A549 (cell line): ENCODE data around the gene P4HA1. TPM values are rescaled to one million over a fixed set of nuclear protein-coding genes. Genes with fewer than 3 reads are reported as not detected.
A peak's percentile ranks its signal among the peaks of the same experiment; 100 is the strongest.

Source experiments
- ATAC-seq, 2 experiments: fragments of 200-7000 bp in 1 of 2; fragments of >200 bp in 1 of 2; cut with Nextera tagmentation in 1 of 2; cut with Tn5 transposase in 1 of 2; 3 replicates each; pipeline versions ENCODE4 v1.8.0 to v1.9.1; 2018 to 2020; ENCODE audit warnings: mild to moderate bottlenecking in 1 of 2, moderate library complexity in 1 of 2
- CTCF ChIA-PET: fragments of 300-600 bp; sonication (Branson Sonifier 250); formaldehyde crosslinking; extraction: SDS; loops from one replicate; lab custom pipeline; 2021; ENCODE audit warnings: antibody characterized with exemption, inconsistent platforms; lab: Yijun Ruan, JAX
- POLR2A ChIA-PET: fragments of 350-600 bp; formaldehyde crosslinking; extraction: SDS; loops from one replicate; lab custom pipeline; 2021; ENCODE audit warnings: antibody characterized with exemption, inconsistent platforms; lab: Yijun Ruan, JAX
- DNase-seq, 2 experiments: peaks; one replicate each; pipeline versions ENCODE4 v3.0.0 to v3.0.0-alpha.2; 2011 to 2016; ENCODE audit warnings: low read depth in 1 of 2, low spot score in 1 of 2
- FAIRE-seq: peaks from 2 replicates; lab custom pipeline; 2011; peaks lifted over from hg19 to GRCh38; lab: Jason Lieb, UNC
- H3K27ac ChIP-seq, 2 experiments: fragments of >200 bp; sonication (Bioruptor Twin); formaldehyde crosslinking; 3 replicates each; pipeline ENCODE4 v1.5.1; 2016 to 2017
- H3K4me1 ChIP-seq: fragments of >200 bp; sonication (Bioruptor Twin); formaldehyde crosslinking; 3 replicates; pipeline ENCODE4 v1.6.1; 2016
- H3K4me2 ChIP-seq: fragments of >200 bp; sonication (Bioruptor Twin); formaldehyde crosslinking; 3 replicates; pipeline ENCODE4 v1.6.1; 2016
- H3K4me3 ChIP-seq: fragments of >200 bp; sonication (Bioruptor Twin); formaldehyde crosslinking; 3 replicates; pipeline ENCODE4 v1.5.1; 2016
- H3K9me3 ChIP-seq: fragments of >200 bp; sonication (Bioruptor Twin); formaldehyde crosslinking; 3 replicates; pipeline ENCODE4 v1.6.1; 2016
- BHLHE40 ChIP-seq: IDR thresholded peaks from 2 replicates; pipeline ENCODE4 v1.6.1; 2012; ENCODE audit warnings: low read depth, low read length, inconsistent platforms
- CHD4 ChIP-seq: fragments of 200-600 bp; sonication (generic); IDR thresholded peaks from 2 replicates; pipeline ENCODE4 v1.6.1; 2016; ENCODE audit warnings: antibody characterized with exemption, mild to moderate bottlenecking, borderline replicate concordance
- CTCF ChIP-seq: fragments of >200 bp; sonication (Bioruptor Twin); formaldehyde crosslinking; IDR thresholded peaks from 3 replicates; pipeline ENCODE4 v1.5.1; 2016
- E2F6 ChIP-seq: IDR thresholded peaks from 2 replicates; pipeline ENCODE4 v1.6.1; 2012; ENCODE audit warnings: low read depth, borderline replicate concordance
- EHMT2 ChIP-seq: fragments of 200-600 bp; sonication (generic); IDR thresholded peaks from 2 replicates; pipeline ENCODE4 v1.6.1; 2016; ENCODE audit warnings: antibody characterized with exemption, low read depth, mild to moderate bottlenecking, moderate library complexity
- EP300 ChIP-seq, 2 experiments: fragments of >200 bp; sonication (Bioruptor Twin); formaldehyde crosslinking; IDR thresholded peaks; 2 replicates in 1 of 2; 3 replicates in 1 of 2; pipeline ENCODE4 v1.6.1; 2016 to 2017
- FOSB ChIP-seq: fragments of 250-450 bp; sonication (Bioruptor Pico); IDR thresholded peaks from 2 replicates; pipeline ENCODE4 v1.5.0; 2020; ENCODE audit warnings: mild to moderate bottlenecking, moderate library complexity
- FOXS1 ChIP-seq: fragments of 250-450 bp; sonication (Bioruptor Pico); IDR thresholded peaks from 2 replicates; pipeline ENCODE4 v1.5.0; 2020; ENCODE audit warnings: mild to moderate bottlenecking, moderate library complexity
- HEYL ChIP-seq: fragments of 250-450 bp; sonication (Bioruptor Pico); IDR thresholded peaks from 2 replicates; pipeline ENCODE4 v1.8.0; 2021; ENCODE audit warnings: mild to moderate bottlenecking, moderate library complexity
- HOXB5 ChIP-seq: fragments of 250-450 bp; sonication (Bioruptor Pico); IDR thresholded peaks from 2 replicates; pipeline ENCODE4 v1.5.0; 2020; ENCODE audit warnings: mild to moderate bottlenecking, moderate library complexity
- MAFK ChIP-seq: fragments of 450-650 bp; IDR thresholded peaks from 2 replicates; pipeline ENCODE4 v1.6.1; 2014; ENCODE audit not compliant: partially characterized antibody
- MYC ChIP-seq: IDR thresholded peaks from 2 replicates; pipeline ENCODE4 v1.6.1; 2012; ENCODE audit warnings: mild to moderate bottlenecking, inconsistent platforms, low read length, improper control_type of control experiment, borderline replicate concordance
- PHF8 ChIP-seq: fragments of 200-600 bp; sonication (generic); IDR thresholded peaks from 2 replicates; pipeline ENCODE4 v1.6.1; 2016; ENCODE audit warnings: low read depth, mild to moderate bottlenecking, antibody characterized with exemption, moderate library complexity, borderline replicate concordance
- RAD21 ChIP-seq, 2 experiments: fragments of >200 bp in 1 of 2; sonication (Bioruptor Twin) in 1 of 2; formaldehyde crosslinking in 1 of 2; IDR thresholded peaks in 1 of 2; conservative IDR thresholded peaks in 1 of 2; 2 replicates in 1 of 2; 3 replicates in 1 of 2; pipeline ENCODE4 v1.6.1; 2012 to 2018; ENCODE audit warnings: inconsistent platforms in 1 of 2
- SMC3 ChIP-seq: fragments of >200 bp; sonication (Bioruptor Twin); formaldehyde crosslinking; IDR thresholded peaks from 3 replicates; pipeline ENCODE4 v1.6.1; 2018; ENCODE audit warnings: inconsistent platforms
- TP53 ChIP-seq: fragments of 250-450 bp; sonication (Bioruptor Pico); IDR thresholded peaks from 2 replicates; pipeline ENCODE4 v1.5.0; 2021; ENCODE audit warnings: mild to moderate bottlenecking, moderate library complexity
- ZC3H11A ChIP-seq: fragments of 450-650 bp; IDR thresholded peaks from 2 replicates; pipeline ENCODE4 v1.6.1; 2014; ENCODE audit warnings: antibody characterized with exemption, mild to moderate bottlenecking
- WGBS: methylation state at CpG from one replicate; pipeline ENCODE4 v1.1.6; 2017; ENCODE audit errors: missing lambda C conversion rate; 5-methylcytosine and 5-hydroxymethylcytosine counted together
- polyA plus RNA-seq, 4 experiments: library from polyadenylated mRNA; depleted of rRNA in 3 of 4; stranded (reverse); fragments of >200 nt; fragmentation: RNase III in 1 of 4; extraction: RNeasy Plus Mini Kit Qiagen cat#74134 plus additional on column Dnase treatment in 1 of 4; gene quantifications; 2 replicates in 3 of 4; 3 replicates in 1 of 4; pipeline ENCODE4 v1.2.3, GENCODE V29; 2011 to 2017
- TF ChIP-seq, protein P1 (sequence below): fragments of 200-600 bp; sonication (generic); IDR thresholded peaks from 2 replicates; pipeline ENCODE4 v1.6.1; 2016; ENCODE audit warnings: antibody characterized with exemption, mild to moderate bottlenecking, moderate library complexity
- TF ChIP-seq, protein P2 (sequence below): fragments of 150-350 bp; IDR thresholded peaks from 2 replicates; pipeline ENCODE4 v1.6.1; 2014; ENCODE audit warnings: low read depth, mild to moderate bottlenecking, low read length
- TF ChIP-seq, protein P3 (sequence below): fragments of 250-450 bp; sonication (Bioruptor Pico); IDR thresholded peaks from 2 replicates; pipeline ENCODE4 v1.5.0; 2021; ENCODE audit warnings: mild to moderate bottlenecking, moderate library complexity, borderline replicate concordance

Gene P4HA1
- polyA plus RNA-seq, 2 of the 4 experiments (the other 2 are of a cell fraction), result 23.7 to 49.0 TPM

- FAIRE-seq (no peak), ATAC-seq (peak; percentile 74 to 86; a peak in 5 of 6 replicates), DNase-seq (peak; percentile 47 to 50)
- Histone ChIP-seq H3K4me1 (no peaks in the 10 kb centered on the region), H3K27ac (no peak overlapping the region), H3K9me3 (no peaks in the 10 kb centered on the region), H3K4me3 (no peak overlapping the region), H3K4me2 (no peak overlapping the region)
- 18% methylated on average over 5 of the region's 5 CpGs for WGBS
- peak; percentile 44; the same call in 1 of the 3 replicates for TF ChIP-seq SMC3
- TF ChIP-seq CTCF, result peak; percentile 76
- 0 out of 2 replicates have a peak, but pooled peaks have one; percentile 29 for TF ChIP-seq HOXB5 (CRISPR knock-in tag)
- peak; percentile 70 to 75 for TF ChIP-seq RAD21 (conservative IDR thresholded peaks at IDR 0.05 in 1 of 2, IDR thresholded peaks at IDR 0.05 in 1 of 2)
- TF ChIP-seq HEYL (CRISPR knock-in tag), result no peak
- CTCF ChIA-PET, result interaction anchor here (0.5 to 2.4 kb wide), 27 partner anchors 8 to 722 kb away, joined by 3 to 15 read pairs (median 4); no protein-coding TSS in a partner anchor
- POLR2A ChIA-PET, result no interaction called here
Measured at GRCh38 chr10:73060738-73061635, 35.7 kb downstream of the P4HA1 start.

- DNase-seq, result no peak
- Histone ChIP-seq H3K9me3 (no peaks in the 10 kb centered on the region), H3K4me2 (no peak overlapping the region), H3K4me3 (no peak overlapping the region), H3K4me1 (no peaks in the 10 kb centered on the region), H3K27ac (no peak overlapping the region)
- POLR2A ChIA-PET, result no interaction called here
- 100% methylated on average over 1 of the region's 1 CpG for WGBS
- TF ChIP-seq, protein P1, sequence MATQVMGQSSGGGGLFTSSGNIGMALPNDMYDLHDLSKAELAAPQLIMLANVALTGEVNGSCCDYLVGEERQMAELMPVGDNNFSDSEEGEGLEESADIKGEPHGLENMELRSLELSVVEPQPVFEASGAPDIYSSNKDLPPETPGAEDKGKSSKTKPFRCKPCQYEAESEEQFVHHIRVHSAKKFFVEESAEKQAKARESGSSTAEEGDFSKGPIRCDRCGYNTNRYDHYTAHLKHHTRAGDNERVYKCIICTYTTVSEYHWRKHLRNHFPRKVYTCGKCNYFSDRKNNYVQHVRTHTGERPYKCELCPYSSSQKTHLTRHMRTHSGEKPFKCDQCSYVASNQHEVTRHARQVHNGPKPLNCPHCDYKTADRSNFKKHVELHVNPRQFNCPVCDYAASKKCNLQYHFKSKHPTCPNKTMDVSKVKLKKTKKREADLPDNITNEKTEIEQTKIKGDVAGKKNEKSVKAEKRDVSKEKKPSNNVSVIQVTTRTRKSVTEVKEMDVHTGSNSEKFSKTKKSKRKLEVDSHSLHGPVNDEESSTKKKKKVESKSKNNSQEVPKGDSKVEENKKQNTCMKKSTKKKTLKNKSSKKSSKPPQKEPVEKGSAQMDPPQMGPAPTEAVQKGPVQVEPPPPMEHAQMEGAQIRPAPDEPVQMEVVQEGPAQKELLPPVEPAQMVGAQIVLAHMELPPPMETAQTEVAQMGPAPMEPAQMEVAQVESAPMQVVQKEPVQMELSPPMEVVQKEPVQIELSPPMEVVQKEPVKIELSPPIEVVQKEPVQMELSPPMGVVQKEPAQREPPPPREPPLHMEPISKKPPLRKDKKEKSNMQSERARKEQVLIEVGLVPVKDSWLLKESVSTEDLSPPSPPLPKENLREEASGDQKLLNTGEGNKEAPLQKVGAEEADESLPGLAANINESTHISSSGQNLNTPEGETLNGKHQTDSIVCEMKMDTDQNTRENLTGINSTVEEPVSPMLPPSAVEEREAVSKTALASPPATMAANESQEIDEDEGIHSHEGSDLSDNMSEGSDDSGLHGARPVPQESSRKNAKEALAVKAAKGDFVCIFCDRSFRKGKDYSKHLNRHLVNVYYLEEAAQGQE, result no peak
- TF ChIP-seq RAD21 (conservative IDR thresholded peaks at IDR 0.05 in 1 of 2, IDR thresholded peaks at IDR 0.05 in 1 of 2), result no peak
- TF ChIP-seq CHD4, result no peak
- no peak for TF ChIP-seq PHF8
- TF ChIP-seq EHMT2, result no peak
- TF ChIP-seq MYC, result no peak
- TF ChIP-seq E2F6, result no peak
- CTCF ChIA-PET, result interaction anchor here (0.5 to 1.4 kb wide), 6 partner anchors 15 to 695 kb away, joined by 3 to 5 read pairs (median 4); no protein-coding TSS in a partner anchor
- no peak for FAIRE-seq
- ATAC-seq, result no peak
Measured at GRCh38 chr10:73060173-73060572, 36.5 kb downstream of the P4HA1 start.

- Histone ChIP-seq H3K4me3 (no peak overlapping the region), H3K9me3 (no peaks in the 10 kb centered on the region), H3K4me1 (no peaks in the 10 kb centered on the region), H3K4me2 (no peak overlapping the region), H3K27ac (no peak overlapping the region)
- WGBS, result 92% methylated on average over 6 of the region's 6 CpGs
- ATAC-seq (no peak), DNase-seq (no peak), FAIRE-seq (no peak)
- CTCF ChIA-PET, result interaction anchor here (0.6 to 1.0 kb wide), 2 partner anchors 694 to 695 kb away, joined by 3 read pairs; no protein-coding TSS in a partner anchor
- TF ChIP-seq EP300 (IDR thresholded peaks at IDR 0.05), result no peak
- TF ChIP-seq, protein P2, sequence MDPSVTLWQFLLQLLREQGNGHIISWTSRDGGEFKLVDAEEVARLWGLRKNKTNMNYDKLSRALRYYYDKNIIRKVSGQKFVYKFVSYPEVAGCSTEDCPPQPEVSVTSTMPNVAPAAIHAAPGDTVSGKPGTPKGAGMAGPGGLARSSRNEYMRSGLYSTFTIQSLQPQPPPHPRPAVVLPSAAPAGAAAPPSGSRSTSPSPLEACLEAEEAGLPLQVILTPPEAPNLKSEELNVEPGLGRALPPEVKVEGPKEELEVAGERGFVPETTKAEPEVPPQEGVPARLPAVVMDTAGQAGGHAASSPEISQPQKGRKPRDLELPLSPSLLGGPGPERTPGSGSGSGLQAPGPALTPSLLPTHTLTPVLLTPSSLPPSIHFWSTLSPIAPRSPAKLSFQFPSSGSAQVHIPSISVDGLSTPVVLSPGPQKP, result no peak
- no peak for TF ChIP-seq TP53 (CRISPR knock-in tag)
- TF ChIP-seq, protein P3, sequence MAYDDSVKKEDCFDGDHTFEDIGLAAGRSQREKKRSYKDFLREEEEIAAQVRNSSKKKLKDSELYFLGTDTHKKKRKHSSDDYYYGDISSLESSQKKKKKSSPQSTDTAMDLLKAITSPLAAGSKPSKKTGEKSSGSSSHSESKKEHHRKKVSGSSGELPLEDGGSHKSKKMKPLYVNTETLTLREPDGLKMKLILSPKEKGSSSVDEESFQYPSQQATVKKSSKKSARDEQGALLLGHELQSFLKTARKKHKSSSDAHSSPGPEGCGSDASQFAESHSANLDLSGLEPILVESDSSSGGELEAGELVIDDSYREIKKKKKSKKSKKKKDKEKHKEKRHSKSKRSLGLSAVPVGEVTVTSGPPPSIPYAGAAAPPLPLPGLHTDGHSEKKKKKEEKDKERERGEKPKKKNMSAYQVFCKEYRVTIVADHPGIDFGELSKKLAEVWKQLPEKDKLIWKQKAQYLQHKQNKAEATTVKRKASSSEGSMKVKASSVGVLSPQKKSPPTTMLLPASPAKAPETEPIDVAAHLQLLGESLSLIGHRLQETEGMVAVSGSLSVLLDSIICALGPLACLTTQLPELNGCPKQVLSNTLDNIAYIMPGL (CRISPR knock-in tag), result no peak
- no peak for TF ChIP-seq PHF8
- TF ChIP-seq FOXS1 (CRISPR knock-in tag), result no peak
- TF ChIP-seq FOSB (CRISPR knock-in tag), result no peak
- TF ChIP-seq ZC3H11A, result no peak
- TF ChIP-seq MAFK, result no peak
- TF ChIP-seq BHLHE40, result no peak
- POLR2A ChIA-PET, result no interaction called here
Measured at GRCh38 chr10:73058057-73058591, 38.5 kb downstream of the P4HA1 start.
